H1 (cell line): ENCODE measurements around the gene SEL1L2. TPM values are rescaled to one million over a fixed set of nuclear protein-coding genes. Genes with fewer than 3 reads are reported as not detected.

ENCODE experiments used
- CTCF ChIA-PET: fragments of 300-600 bp; sonication (Branson Sonifier 250); formaldehyde crosslinking; loops from one replicate; lab custom pipeline; 2021; ENCODE audit not compliant: partially characterized antibody; lab: Charles Lee
- POLR2A ChIA-PET: fragments of 300-600 bp; sonication (Branson Sonifier 250); formaldehyde crosslinking; loops from one replicate; lab custom pipeline; 2021; ENCODE audit warnings: inconsistent platforms; ENCODE audit not compliant: partially characterized antibody; lab: Charles Lee
- DNase-seq, 2 experiments: peaks; one replicate each; pipeline versions ENCODE4 v3.0.0 to v3.0.0-alpha.2; 2010 to 2022; ENCODE audit warnings: low spot score in 2 of 2, low read depth in 1 of 2, mixed read lengths in 1 of 2
- FAIRE-seq: peaks from 2 replicates; lab custom pipeline; 2011; peaks lifted over from hg19 to GRCh38; lab: Jason Lieb, UNC
- H2AFZ ChIP-seq: 2 replicates; pipeline ENCODE4 v1.8.1; 2012; ENCODE audit warnings: low read length, inconsistent platforms
- H2AK5ac ChIP-seq: 2 replicates; pipeline ENCODE4 v1.6.1; 2013; ENCODE audit warnings: low read depth, low read length
- H2BK120ac ChIP-seq: replicated peaks from 2 replicates; pipeline ENCODE3; 2013; ENCODE audit warnings: low read depth, low read length, inconsistent platforms
- H2BK12ac ChIP-seq: 2 replicates; pipeline ENCODE4 v1.6.1; 2013; ENCODE audit warnings: low read depth, low read length
- H2BK15ac ChIP-seq: 2 replicates; pipeline ENCODE4 v1.6.1; 2013; ENCODE audit warnings: low read length
- H2BK20ac ChIP-seq: 2 replicates; pipeline ENCODE4 v1.6.1; 2013; ENCODE audit warnings: low read length
- H2BK5ac ChIP-seq: 2 replicates; pipeline ENCODE4 v1.6.1; 2013; ENCODE audit warnings: low read depth, low read length
- H3K14ac ChIP-seq: 2 replicates; pipeline ENCODE4 v1.6.1; 2013; ENCODE audit warnings: inconsistent platforms; ENCODE audit not compliant: insufficient read length
- H3K18ac ChIP-seq: 2 replicates; pipeline ENCODE4 v1.6.1; 2013; ENCODE audit warnings: low read length; ENCODE audit errors: extremely low read depth
- H3K23ac ChIP-seq: 2 replicates; pipeline ENCODE4 v1.6.1; 2013; ENCODE audit warnings: inconsistent platforms; ENCODE audit not compliant: insufficient read length
- H3K23me2 ChIP-seq: 2 replicates; pipeline ENCODE4 v1.6.1; 2013; ENCODE audit warnings: low read depth, low read length
- H3K27ac ChIP-seq: 2 replicates; pipeline ENCODE4 v1.6.1; 2011; ENCODE audit warnings: low read depth, low read length, inconsistent platforms
- H3K27me3 ChIP-seq, 4 experiments: replicated peaks in 1 of 4; 1 replicate in 1 of 4; 2 replicates in 3 of 4; pipeline versions ENCODE4 v1.6.1 to v1.8.1; 2011 to 2013; ENCODE audit warnings: low read length in 3 of 4, mild to moderate bottlenecking in 3 of 4, inconsistent platforms in 2 of 4, mixed read lengths in 2 of 4, moderate library complexity in 1 of 4; ENCODE audit not compliant: control insufficient read depth in 3 of 4, insufficient read depth in 3 of 4; ENCODE audit errors: extremely low read depth in 1 of 4
- H3K36me3 ChIP-seq, 4 experiments: 2 replicates each; pipeline versions ENCODE4 v1.6.1 to v1.8.1; 2011 to 2013; ENCODE audit warnings: mild to moderate bottlenecking in 4 of 4, low read length in 3 of 4, moderate library complexity in 2 of 4, control low read depth in 1 of 4, inconsistent platforms in 1 of 4; ENCODE audit not compliant: insufficient read depth in 4 of 4, control insufficient read depth in 2 of 4
- H3K4ac ChIP-seq: replicated peaks from 2 replicates; pipeline ENCODE3; 2013; ENCODE audit warnings: low read length, low read depth, mixed read lengths, inconsistent platforms; ENCODE audit not compliant: insufficient read length
- H3K4me1 ChIP-seq, 4 experiments: replicated peaks in 1 of 4; 1 replicate in 1 of 4; 2 replicates in 3 of 4; pipeline versions ENCODE4 v1.6.1 to v1.8.1; 2011 to 2013; ENCODE audit warnings: low read length in 3 of 4, inconsistent platforms in 2 of 4, mixed read lengths in 1 of 4; ENCODE audit not compliant: insufficient read depth in 4 of 4, control insufficient read depth in 3 of 4
- H3K4me2 ChIP-seq, 2 experiments: 2 replicates each; pipeline versions ENCODE4 v1.6.1 to v1.8.1; 2011 to 2013; ENCODE audit warnings: low read depth in 2 of 2, low read length in 2 of 2, control low read depth in 1 of 2, inconsistent platforms in 1 of 2, mild to moderate bottlenecking in 1 of 2; ENCODE audit not compliant: insufficient read depth in 1 of 2
- H3K4me3 ChIP-seq, 4 experiments: fragments of 200-600, 300-600 bp in 1 of 4; sonication (generic), shearing (Covaris generic), sonication (Bioruptor Twin) in 1 of 4; 2 replicates each; pipeline versions ENCODE4 v1.5.1 to v1.8.1; 2011 to 2016; ENCODE audit warnings: low read length in 4 of 4, low read depth in 3 of 4, control low read depth in 2 of 4, inconsistent platforms in 2 of 4, mild to moderate bottlenecking in 2 of 4, mixed read lengths in 1 of 4, moderate library complexity in 1 of 4; ENCODE audit not compliant: insufficient read depth in 2 of 4; ENCODE audit errors: extremely low read depth in 1 of 4
- H3K56ac ChIP-seq: replicated peaks from 2 replicates; pipeline ENCODE3; 2013; ENCODE audit warnings: low read depth, mild to moderate bottlenecking, mixed read lengths, low read length, inconsistent platforms; ENCODE audit not compliant: insufficient read length
- H3K79me1 ChIP-seq: 2 replicates; pipeline ENCODE4 v1.6.1; 2013; ENCODE audit warnings: low read depth, low read length, control low read depth
- H3K79me2 ChIP-seq, 2 experiments: 2 replicates each; pipeline versions ENCODE4 v1.6.1 to v1.8.1; 2012 to 2013; ENCODE audit warnings: low read length in 2 of 2, mild to moderate bottlenecking in 2 of 2, inconsistent platforms in 1 of 2; ENCODE audit not compliant: insufficient read depth in 2 of 2, control insufficient read depth in 1 of 2
- H3K9ac ChIP-seq, 4 experiments: replicated peaks in 1 of 4; 1 replicate in 1 of 4; 2 replicates in 3 of 4; pipeline versions ENCODE4 v1.6.1 to v1.8.1; 2011 to 2013; ENCODE audit warnings: low read depth in 3 of 4, low read length in 3 of 4, control low read depth in 2 of 4, mild to moderate bottlenecking in 2 of 4, moderate library complexity in 2 of 4, inconsistent platforms in 1 of 4; ENCODE audit errors: extremely low read depth in 1 of 4
- H3K9me3 ChIP-seq, 2 experiments: 2 replicates each; pipeline versions ENCODE4 v1.6.1 to v1.8.1; 2012 to 2013; ENCODE audit warnings: mild to moderate bottlenecking in 2 of 2, moderate library complexity in 2 of 2, control low read depth in 1 of 2, inconsistent platforms in 1 of 2, low read depth in 1 of 2, low read length in 1 of 2, mixed read lengths in 1 of 2; ENCODE audit not compliant: insufficient read depth in 2 of 2
- H4K20me1 ChIP-seq, 2 experiments: replicated peaks in 1 of 2; 2 replicates each; pipeline versions ENCODE3 to v1.8.1; 2011 to 2013; ENCODE audit warnings: inconsistent platforms in 2 of 2, low read length in 2 of 2, mild to moderate bottlenecking in 1 of 2; ENCODE audit not compliant: insufficient read depth in 2 of 2, control insufficient read depth in 1 of 2
- H4K5ac ChIP-seq: 2 replicates; pipeline ENCODE4 v1.6.1; 2013; ENCODE audit warnings: low read length, low read depth, mixed read lengths, inconsistent platforms; ENCODE audit not compliant: insufficient read length
- H4K8ac ChIP-seq: 2 replicates; pipeline ENCODE4 v1.8.0; 2013; ENCODE audit warnings: mild to moderate bottlenecking, moderate library complexity, low read length, inconsistent platforms; ENCODE audit not compliant: insufficient read depth; ENCODE audit errors: extremely low read depth
- H4K91ac ChIP-seq: replicated peaks from 2 replicates; pipeline ENCODE3; 2013; ENCODE audit warnings: low read length, mixed read lengths, inconsistent platforms; ENCODE audit not compliant: insufficient read length
- CBX8 ChIP-seq: fragments of 300-800, 300-1000 bp; sonication (generic); IDR thresholded peaks from 2 replicates; pipeline ENCODE4 v1.7.1; 2016; ENCODE audit warnings: low read depth, low read length, borderline replicate concordance
- JUN ChIP-seq: IDR thresholded peaks from 2 replicates; pipeline ENCODE4 v1.6.1; 2011; ENCODE audit warnings: low read depth, mild to moderate bottlenecking, improper control_type of control experiment, low read length
- RAD21 ChIP-seq, 2 experiments: IDR thresholded peaks in 1 of 2; conservative IDR thresholded peaks in 1 of 2; 2 replicates each; pipeline ENCODE4 v1.6.1; 2011; ENCODE audit warnings: low read depth in 2 of 2, low read length in 2 of 2, improper control_type of control experiment in 1 of 2, inconsistent platforms in 1 of 2, mild to moderate bottlenecking in 1 of 2, moderate library complexity in 1 of 2
- SIX5 ChIP-seq: IDR thresholded peaks from 2 replicates; pipeline ENCODE4 v1.6.1; 2011; ENCODE audit warnings: mild to moderate bottlenecking, low read depth, low read length
- WGBS, 2 experiments: shearing (Covaris generic) in 1 of 2; methylation state at CpG; one replicate each; pipeline versions ENCODE4 v1.1.6 to v1.1.7; 2013 to 2015; ENCODE audit warnings: low lambda C conversion rate in 2 of 2, mixed read lengths in 2 of 2, inconsistent platforms in 1 of 2, low coverage in 1 of 2, missing lambda C conversion rate in 1 of 2; ENCODE audit not compliant: insufficient replicate concordance in 2 of 2, insufficient coverage in 1 of 2, insufficient read length in 1 of 2; ENCODE audit errors: extremely low coverage in 1 of 2, missing lambda C conversion rate in 1 of 2; 5-methylcytosine and 5-hydroxymethylcytosine counted together
- polyA plus RNA-seq, 7 experiments: library from polyadenylated mRNA; depleted of rRNA in 3 of 7; stranded (reverse) in 5 of 7; unstranded in 2 of 7; fragments of >200 nt in 5 of 7; fragments of 200-250 nt in 2 of 7; gene quantifications; 1 replicate in 5 of 7; 2 replicates in 1 of 7; 4 replicates in 1 of 7; pipeline versions ENCODE4 v1.2.1 to v1.2.3, GENCODE V29; 2011 to 2013; ENCODE audit warnings: missing spikeins in 2 of 7, mixed read lengths in 2 of 7
- total RNA-seq: library from RNA; stranded (reverse); fragmentation: NEBNext Ultra II Directional; extraction: Animal tissue kit (Norgen Biotek cat#: 25700); gene quantifications from 2 replicates; pipeline ENCODE4 v1.2.1, GENCODE V29; 2021
- TF ChIP-seq, protein P1 (sequence below): IDR thresholded peaks from 2 replicates; pipeline ENCODE4 v1.6.1; 2011; ENCODE audit warnings: low read length, improper control_type of control experiment

The SEL1L2 gene
- total and polyA plus RNA-seq, 2 of the 8 experiments (the other 6 are each of a cell fraction or from before 2014, with no cell fraction given) = not detected

DNA sequence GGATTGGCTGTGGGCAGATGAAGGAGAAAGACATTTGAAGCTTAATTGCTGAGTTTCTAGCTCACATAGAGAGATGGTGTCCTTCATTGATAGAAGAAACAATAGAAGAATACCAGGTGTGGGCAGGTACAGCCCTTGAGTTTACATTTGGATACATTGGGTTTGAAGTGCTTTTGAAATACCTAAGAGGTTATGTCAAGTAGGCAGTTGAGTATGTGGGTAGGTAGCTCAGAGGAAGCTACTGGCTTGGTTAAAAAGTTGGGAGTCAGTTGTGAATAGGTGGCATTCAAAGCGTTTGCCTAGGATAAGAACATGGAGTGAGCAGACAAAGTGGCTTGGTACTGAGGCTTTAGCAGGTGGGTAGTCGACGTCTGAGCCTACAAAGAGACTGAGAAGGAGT, 180.6 kb downstream of the SEL1L2 start:
- H3K56ac ChIP-seq = no peak overlapping the region
- WGBS, 2 experiments = 89% methylated on average over 3 of the region's 3 CpGs; no CpG with 5 or more reads in 1 of the 2 experiments
- FAIRE-seq = no peak
- no peaks in the 10 kb centered on the region for H3K4me1 ChIP-seq
- no peak overlapping the region for H2BK20ac ChIP-seq
- H3K4me3 ChIP-seq = no peak overlapping the region
- 0 out of 2 replicates have a peak, but pooled peaks cover 2% of the 10 kb centered on the region for H3K23me2 ChIP-seq
- H3K79me1 ChIP-seq = no peaks in the 10 kb centered on the region
- no peak overlapping the region for H2BK120ac ChIP-seq
- H4K20me1 ChIP-seq = no peaks in the 10 kb centered on the region
- no peak overlapping the region for H3K23ac ChIP-seq
- no peaks in the 10 kb centered on the region for H3K27me3 ChIP-seq
- no peak overlapping the region for H3K9ac ChIP-seq
- H2AFZ ChIP-seq = no peak overlapping the region
- no peak overlapping the region for H3K4me2 ChIP-seq
- H2BK5ac ChIP-seq = no peak overlapping the region
- CTCF ChIA-PET = interaction anchor here (1.3 to 2.2 kb wide), 4 partner anchors 9 to 18 kb away, joined by 3 to 12 read pairs (median 6); no protein-coding TSS in a partner anchor
- H4K8ac ChIP-seq = no peak overlapping the region
- H3K9me3 ChIP-seq = no peaks in the 10 kb centered on the region
- no peak for DNase-seq
- H2BK12ac ChIP-seq = no peak overlapping the region
- no peak overlapping the region for H2BK15ac ChIP-seq
- no peak overlapping the region for H3K27ac ChIP-seq
- no peak overlapping the region for H3K4ac ChIP-seq
- H3K14ac ChIP-seq = no peak overlapping the region
- H2AK5ac ChIP-seq = no peak overlapping the region
- no peak overlapping the region for H4K5ac ChIP-seq
- TF ChIP-seq, protein P1, sequence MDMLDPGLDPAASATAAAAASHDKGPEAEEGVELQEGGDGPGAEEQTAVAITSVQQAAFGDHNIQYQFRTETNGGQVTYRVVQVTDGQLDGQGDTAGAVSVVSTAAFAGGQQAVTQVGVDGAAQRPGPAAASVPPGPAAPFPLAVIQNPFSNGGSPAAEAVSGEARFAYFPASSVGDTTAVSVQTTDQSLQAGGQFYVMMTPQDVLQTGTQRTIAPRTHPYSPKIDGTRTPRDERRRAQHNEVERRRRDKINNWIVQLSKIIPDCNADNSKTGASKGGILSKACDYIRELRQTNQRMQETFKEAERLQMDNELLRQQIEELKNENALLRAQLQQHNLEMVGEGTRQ = no peak
- no peak for TF ChIP-seq SIX5
- no peak for TF ChIP-seq CBX8
- TF ChIP-seq JUN = no peak
- TF ChIP-seq RAD21 (IDR thresholded peaks at IDR 0.05 in 1 of 2, conservative IDR thresholded peaks at IDR 0.05 in 1 of 2; ENCODE audit: low read depth in 2 of 2, low read length in 2 of 2) = no peak
- TF ChIP-seq, all 59 proteins: peak for 0
- Histone ChIP-seq H4K91ac (no peak overlapping the region), H3K18ac (no peak overlapping the region), H3K36me3 (peaks cover 18 to 65% (median 46%) of the 10 kb centered on the region in 4 experiments), H3K79me2 (no peaks in the 10 kb centered on the region)
- POLR2A ChIA-PET = interaction anchor here (0.9 to 1.8 kb wide), 3 partner anchors 9 to 24 kb away, joined by 3 to 5 read pairs (median 4); no protein-coding TSS in a partner anchor
